Measurements from ENCODE around the gene PKHD1.

The PKHD1 gene

DNA sequence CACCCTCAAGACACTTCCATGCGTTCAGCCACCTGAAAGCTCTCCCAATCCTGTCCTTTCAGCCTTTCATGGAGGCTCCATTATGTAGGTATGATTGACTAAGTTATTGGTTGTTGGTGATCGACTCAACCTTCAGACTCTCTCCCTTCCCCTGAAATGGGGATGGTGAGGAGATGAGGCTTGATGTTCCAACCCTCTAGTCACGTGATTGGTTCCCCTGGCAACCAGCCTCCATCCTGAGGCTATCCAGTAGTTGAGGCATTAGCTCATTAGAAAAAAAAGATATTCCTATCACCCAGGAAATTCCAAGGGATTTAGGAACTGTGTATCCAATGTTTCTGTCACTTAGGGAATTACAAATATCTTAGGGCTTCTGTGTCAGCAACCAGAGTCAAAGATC lies 426.6 kb downstream of the PKHD1 start:
- DNase-seq: no peak

GRCh38 chr6:51657491-51657890 lies 429.9 kb downstream of the PKHD1 start:
- DNase-seq: no peak

GRCh38 chr6:51655517-51655916 lies 431.9 kb downstream of the PKHD1 start:
- no peak for DNase-seq

GRCh38 chr6:51654647-51655046 lies 432.8 kb downstream of the PKHD1 start:
- no peak for DNase-seq

DNA sequence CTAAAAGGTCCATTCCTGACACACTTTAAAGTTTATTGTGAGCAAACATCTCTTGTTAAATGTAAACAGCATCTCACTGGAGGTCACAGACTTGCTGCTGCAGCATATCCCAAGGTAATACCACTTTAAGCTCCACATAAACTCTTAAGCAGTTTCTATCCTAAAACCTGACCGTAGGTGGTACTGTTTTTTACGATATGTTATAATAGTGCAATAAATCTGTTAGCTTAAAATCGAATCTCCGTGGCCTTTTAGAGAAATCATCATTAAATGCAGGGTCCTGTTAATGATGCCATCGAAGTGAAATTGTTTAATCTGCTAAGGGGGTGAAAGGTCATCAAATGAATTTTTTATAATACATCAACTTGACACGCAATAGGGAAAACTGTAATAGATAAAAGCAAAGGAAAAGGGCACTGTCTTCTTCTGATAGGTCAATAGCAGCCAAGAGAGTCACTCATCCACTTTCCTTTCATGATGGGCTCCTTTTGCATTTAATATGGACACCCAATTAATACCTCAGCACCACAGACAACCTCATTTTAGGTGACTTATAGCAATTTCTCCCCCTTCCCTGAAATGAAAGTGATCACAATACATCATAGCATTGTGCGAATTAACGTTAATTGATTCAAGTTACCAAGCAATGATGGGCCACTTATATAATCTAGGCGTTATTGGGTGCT lies 436.1 kb downstream of the PKHD1 start:
- DNase-seq: no peak

- DNase-seq: no peak
Measured at GRCh38 chr6:51648774-51649173, 438.6 kb downstream of the PKHD1 start.

GRCh38 chr6:51648236-51648635 lies 439.2 kb downstream of the PKHD1 start:
- DNase-seq: no peak

DNA sequence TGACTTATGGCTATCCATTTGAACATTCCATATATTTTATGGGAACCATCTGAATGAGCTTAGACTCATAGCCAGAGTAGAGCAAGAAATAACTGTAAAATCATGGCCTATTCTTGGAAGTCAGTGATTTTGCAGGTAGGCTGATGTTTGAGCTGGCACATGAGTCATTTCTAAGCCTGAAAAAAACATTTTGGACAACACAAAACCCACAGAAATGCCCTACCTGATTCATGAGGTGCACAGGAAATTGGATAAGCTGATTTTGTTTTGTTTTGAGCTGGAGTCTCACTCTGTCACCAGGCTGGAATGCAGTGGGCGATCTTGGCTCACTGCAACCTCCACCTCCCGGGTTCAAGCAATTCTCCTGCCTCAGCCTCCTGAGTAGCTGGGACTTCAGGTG lies 443.0 kb downstream of the PKHD1 start:
- DNase-seq: no peak

DNA sequence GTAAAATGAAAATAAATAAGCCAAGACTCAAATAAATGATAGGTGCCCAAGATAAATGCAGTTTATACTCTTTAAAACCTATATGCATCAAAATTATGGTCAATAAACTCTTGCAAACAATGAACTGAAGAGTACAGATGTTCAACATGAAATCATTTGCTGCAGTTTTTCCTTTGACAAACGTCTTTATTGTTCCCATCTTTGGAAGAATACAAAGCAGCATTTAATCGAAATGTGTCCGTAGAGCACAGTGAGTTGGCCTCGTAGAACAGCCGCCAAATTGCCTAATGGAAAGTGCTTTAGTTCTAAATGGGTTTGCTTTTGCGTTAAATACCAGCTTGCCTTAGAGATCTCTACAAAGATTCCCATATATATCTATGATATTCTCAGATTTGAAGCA lies 447.4 kb downstream of the PKHD1 start:
- DNase-seq: no peak

- no peak for DNase-seq
Measured at GRCh38 chr6:51633424-51633823, 454.0 kb downstream of the PKHD1 start.

DNA sequence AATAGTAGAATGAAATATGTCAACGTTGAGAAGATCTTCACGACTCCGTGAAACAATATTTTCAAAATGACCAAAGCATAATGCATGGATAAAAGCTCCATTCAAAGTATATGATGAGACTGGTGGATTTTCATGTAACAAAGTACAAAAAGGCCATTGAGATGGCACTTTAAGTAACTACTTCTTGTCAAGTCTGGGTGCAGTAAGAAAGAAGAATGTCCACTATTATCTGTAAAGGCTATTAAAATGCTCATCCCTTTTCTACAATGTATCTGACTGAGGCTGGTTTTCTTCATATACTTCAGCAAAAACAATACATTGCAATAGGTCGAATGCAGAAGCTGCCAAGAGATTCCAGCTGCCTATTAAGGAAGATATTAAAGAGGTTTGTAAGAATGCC lies 457.4 kb downstream of the PKHD1 start:
- no peak for DNase-seq

- no peak for DNase-seq
Measured at GRCh38 chr6:51626391-51626790, 461.0 kb downstream of the PKHD1 start.

GRCh38 chr6:51625566-51625965 lies 461.8 kb downstream of the PKHD1 start:
- DNase-seq: no peak

- no peak for DNase-seq
Measured at GRCh38 chr6:51620971-51621370, 466.4 kb downstream of the PKHD1 start.

GRCh38 chr6:51619042-51619799 lies 468.2 kb downstream of the PKHD1 start:
- no peak for DNase-seq

DNA sequence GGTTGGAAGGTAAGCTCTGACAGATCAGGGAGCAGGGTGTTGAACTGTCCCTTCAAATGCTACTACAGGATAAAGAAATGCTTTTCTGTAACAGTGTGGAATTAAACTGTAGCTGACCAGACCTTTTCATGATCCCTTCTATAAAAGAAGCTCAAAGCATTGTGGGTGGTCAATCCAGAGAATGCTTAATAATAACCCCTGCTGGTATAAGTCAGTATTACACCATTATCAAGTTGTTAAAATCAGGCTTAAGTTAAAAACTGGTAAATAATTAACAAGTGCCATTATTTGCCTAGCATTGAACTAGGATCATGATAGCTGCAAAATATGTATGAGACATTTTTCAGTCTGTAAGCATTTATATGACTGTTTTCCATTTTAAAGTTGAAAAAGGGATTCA lies 468.9 kb downstream of the PKHD1 start:
- no peak for DNase-seq

DNA sequence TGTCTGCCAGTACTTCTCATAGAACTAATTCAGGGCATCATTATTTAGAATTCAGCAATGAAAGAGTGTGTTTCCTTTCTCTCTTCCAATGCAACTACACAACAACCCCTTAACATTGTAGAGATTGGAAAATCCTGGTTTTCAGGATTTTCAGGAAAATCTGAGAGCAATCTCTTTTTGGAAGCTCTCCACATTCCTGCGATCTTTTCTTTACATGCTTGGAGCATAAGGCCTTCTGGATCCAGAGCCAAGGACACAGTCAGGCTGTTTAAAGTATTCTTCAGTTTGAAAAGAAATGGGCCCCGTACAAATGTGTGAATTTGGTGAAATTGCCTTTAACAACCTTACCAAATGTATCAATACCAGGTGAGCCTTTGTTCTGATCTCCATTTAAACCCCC lies 469.7 kb downstream of the PKHD1 start:
- no peak for DNase-seq

DNA sequence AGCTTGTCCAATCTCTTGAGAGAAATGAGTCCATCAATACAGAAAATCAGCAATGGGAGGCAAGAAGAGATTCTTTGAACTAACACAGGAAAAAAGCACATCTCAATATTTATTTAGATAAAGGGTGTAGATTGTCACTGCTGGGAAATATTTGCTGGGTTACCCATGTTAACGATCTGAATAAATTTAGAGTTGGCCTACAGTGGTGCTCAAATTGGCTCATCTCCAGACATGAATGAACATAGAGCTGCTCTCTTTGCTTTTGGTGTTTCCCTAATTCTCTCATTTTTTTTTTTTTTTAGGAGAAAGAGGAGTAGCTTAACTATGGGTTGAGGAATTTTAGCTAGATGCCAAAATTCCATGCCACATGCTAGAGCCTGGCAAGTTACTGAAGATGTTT lies 471.2 kb downstream of the PKHD1 start:
- no peak for DNase-seq

DNA sequence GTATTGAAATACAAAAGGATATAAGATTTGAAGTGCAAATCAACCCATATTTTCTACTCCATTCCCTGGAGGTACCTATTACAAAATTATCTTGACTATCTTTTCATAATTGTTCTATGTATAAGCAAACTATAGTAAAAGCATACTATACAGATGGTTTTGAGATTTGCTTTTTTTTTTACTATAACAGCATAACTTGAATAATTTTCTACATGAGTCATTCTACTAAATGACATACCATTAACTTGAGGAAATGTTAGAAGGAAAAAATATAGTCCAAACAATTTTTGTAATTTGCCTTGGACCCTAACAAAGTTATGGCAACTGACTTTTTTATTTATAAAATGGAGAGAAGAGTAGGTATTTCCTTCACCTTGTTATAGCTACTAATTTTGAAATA lies 472.7 kb downstream of the PKHD1 start:
- DNase-seq: no peak

- no peak for DNase-seq
Measured at GRCh38 chr6:51613558-51613957, 473.9 kb downstream of the PKHD1 start.

GRCh38 chr6:51608932-51609331 lies 478.5 kb downstream of the PKHD1 start:
- DNase-seq: no peak

DNA sequence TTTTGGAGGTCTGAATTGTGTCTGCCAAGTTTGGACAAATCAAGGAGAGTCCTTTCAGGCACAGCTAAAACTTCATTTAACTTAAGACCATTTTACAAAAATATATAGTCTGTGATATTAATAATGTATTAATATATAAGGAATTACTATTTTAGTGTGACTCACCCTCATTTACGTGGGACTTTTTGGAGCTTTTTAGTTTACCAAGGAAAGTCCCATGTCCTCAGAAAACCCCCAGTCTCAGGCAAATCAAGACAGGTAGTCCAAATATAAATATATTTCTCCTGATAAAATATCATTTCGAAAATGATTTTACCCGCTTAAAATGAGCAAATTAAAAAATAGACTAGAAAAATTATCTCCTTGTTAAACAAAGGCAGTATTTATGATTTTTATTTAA lies 479.0 kb downstream of the PKHD1 start:
- DNase-seq: no peak

DNA sequence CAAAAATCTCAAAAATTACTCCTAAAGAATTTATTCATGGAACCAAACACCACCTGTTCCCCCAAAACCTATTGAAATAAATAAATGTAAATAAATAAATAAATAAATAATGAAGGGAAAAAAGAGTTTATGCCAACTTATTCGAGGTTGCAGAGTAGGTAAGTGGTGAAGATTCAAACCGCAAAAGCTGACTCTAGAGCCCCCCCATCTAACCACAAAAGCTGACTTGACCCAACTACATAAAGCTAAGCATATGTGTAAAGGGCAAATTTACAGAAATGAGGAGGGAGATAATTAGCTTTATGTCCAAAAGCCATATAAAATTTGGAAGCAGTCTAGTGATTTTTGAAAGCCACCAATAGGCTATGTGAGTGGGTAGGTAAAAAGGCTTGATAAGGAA lies 486.9 kb downstream of the PKHD1 start:
- no peak for DNase-seq

DNA sequence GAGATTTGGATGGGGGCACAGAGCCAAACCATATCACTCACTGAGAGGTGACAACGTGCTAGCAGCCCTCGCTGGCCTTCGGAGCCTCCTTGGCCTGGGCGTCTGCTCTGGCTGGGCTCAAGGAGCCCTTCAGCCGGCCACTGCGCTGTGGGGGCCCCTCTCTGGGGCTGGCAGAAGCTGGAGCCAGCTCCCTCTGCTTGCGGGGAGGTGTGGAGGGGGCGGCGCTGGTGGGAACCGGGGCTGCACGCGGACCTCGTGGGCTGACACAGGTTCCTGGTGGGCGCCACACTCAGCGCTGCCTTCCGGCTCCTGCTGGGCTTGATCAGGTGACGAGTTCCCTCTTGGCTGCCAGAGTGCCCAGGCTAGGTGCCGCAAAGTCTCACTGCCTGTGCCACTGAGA lies 489.2 kb downstream of the PKHD1 start:
- DNase-seq: no peak

DNA sequence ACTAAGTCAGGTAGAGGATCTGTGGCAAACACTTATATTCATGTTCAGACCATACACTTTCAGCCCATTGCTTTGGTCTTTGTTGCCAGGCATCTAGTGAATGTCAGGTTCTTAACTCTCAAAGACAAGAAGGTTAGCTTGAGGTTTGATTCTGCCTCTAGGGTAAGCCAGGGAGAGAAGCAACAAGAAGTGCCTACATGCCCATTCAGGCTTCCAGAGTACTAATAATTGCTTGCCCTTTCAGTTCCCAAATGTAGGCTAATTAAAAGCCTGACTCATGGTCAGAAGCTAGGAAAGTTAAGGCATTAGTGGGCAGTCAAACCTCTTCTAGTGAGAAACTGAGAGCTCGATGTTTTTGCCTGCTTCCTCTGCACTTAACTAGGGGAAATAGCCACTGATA lies 492.4 kb downstream of the PKHD1 start:
- no peak for DNase-seq

All from NCI-H187 (cell line).